HepG2 (cell line): Measurements from ENCODE around the gene ZNF653. TPM values are rescaled to one million over a fixed set of nuclear protein-coding genes. Genes with fewer than 3 reads are reported as not detected.

ENCODE experiments used
- BORCS8-MEF2B ChIP-seq: sonication (generic); formaldehyde crosslinking; IDR thresholded peaks from 2 replicates; pipeline ENCODE4 v1.8.0; 2022; ENCODE audit warnings: mild to moderate bottlenecking, missing genetic modification reagents
- CSRNP1 ChIP-seq: sonication (generic); formaldehyde crosslinking; IDR thresholded peaks from 2 replicates; pipeline ENCODE4 v1.8.1; 2023; ENCODE audit warnings: mild to moderate bottlenecking, missing genetic modification reagents
- DR1 ChIP-seq: sonication (generic); formaldehyde crosslinking; IDR thresholded peaks from 2 replicates; pipeline ENCODE4 v1.8.0; 2021; ENCODE audit warnings: mild to moderate bottlenecking, missing genetic modification reagents, inconsistent platforms
- EED ChIP-seq: sonication (generic); formaldehyde crosslinking; IDR thresholded peaks from 2 replicates; pipeline ENCODE4 v1.5.0; 2020; ENCODE audit warnings: mild to moderate bottlenecking, missing genetic modification reagents
- HNRNPK ChIP-seq: fragments of 200-400 bp; formaldehyde crosslinking; IDR thresholded peaks from 2 replicates; pipeline ENCODE4 v1.6.1; 2018; ENCODE audit warnings: low read length, low read depth, moderate library complexity, mild to moderate bottlenecking; ENCODE audit not compliant: poor library complexity, severe bottlenecking
- KLF16 ChIP-seq, 2 experiments: sonication (generic) in 1 of 2; formaldehyde crosslinking in 1 of 2; IDR thresholded peaks; 2 replicates each; pipeline versions ENCODE4 v1.6.1 to v1.8.0; 2016 to 2023; ENCODE audit warnings: missing genetic modification reagents in 2 of 2, missing compliant biosample characterization in 1 of 2
- MAZ ChIP-seq, 2 experiments: sonication (generic) in 1 of 2; formaldehyde crosslinking in 1 of 2; IDR thresholded peaks; 2 replicates each; pipeline versions ENCODE4 v1.5.0 to v1.6.1; 2012 to 2020; ENCODE audit warnings: low read depth in 2 of 2, mild to moderate bottlenecking in 2 of 2, borderline replicate concordance in 1 of 2, improper control_type of control experiment in 1 of 2, low read length in 1 of 2, missing genetic modification reagents in 1 of 2, moderate library complexity in 1 of 2
- MIXL1 ChIP-seq: IDR thresholded peaks from 2 replicates; pipeline ENCODE4 v1.6.1; 2016
- NR2F6 ChIP-seq, 2 experiments: IDR thresholded peaks; 2 replicates each; pipeline ENCODE4 v1.6.1; 2016; ENCODE audit warnings: antibody characterized with exemption in 1 of 2, mild to moderate bottlenecking in 1 of 2
- RXRB ChIP-seq: IDR thresholded peaks from 2 replicates; pipeline ENCODE4 v1.6.1; 2016; ENCODE audit warnings: borderline replicate concordance, missing genetic modification reagents, missing compliant biosample characterization
- SETDB1 ChIP-seq: sonication (generic); formaldehyde crosslinking; IDR thresholded peaks from 2 replicates; pipeline ENCODE4 v1.5.1; 2020; ENCODE audit warnings: missing genetic modification reagents, mild to moderate bottlenecking, borderline replicate concordance
- SMC3 ChIP-seq: IDR thresholded peaks from 2 replicates; pipeline ENCODE4 v1.6.1; 2011; ENCODE audit warnings: low read length, improper control_type of control experiment
- SMYD3 ChIP-seq: sonication (generic); formaldehyde crosslinking; IDR thresholded peaks from 2 replicates; pipeline ENCODE4 v1.8.1; 2023; ENCODE audit warnings: mild to moderate bottlenecking, missing genetic modification reagents
- TFE3 ChIP-seq: IDR thresholded peaks from 2 replicates; pipeline ENCODE4 v1.6.1; 2016
- ZEB1 ChIP-seq: IDR thresholded peaks from 2 replicates; pipeline ENCODE4 v1.6.1; 2012; ENCODE audit warnings: mild to moderate bottlenecking, low read depth, inconsistent platforms; ENCODE audit not compliant: insufficient replicate concordance
- ZFP41 ChIP-seq: sonication (generic); formaldehyde crosslinking; IDR thresholded peaks from 2 replicates; pipeline ENCODE4 v1.4.0; 2020; ENCODE audit warnings: mild to moderate bottlenecking, missing genetic modification reagents, borderline replicate concordance
- ZHX1 ChIP-seq: sonication (generic); formaldehyde crosslinking; IDR thresholded peaks from 2 replicates; pipeline ENCODE4 v1.8.1; 2022; ENCODE audit warnings: low read depth, mild to moderate bottlenecking, missing genetic modification reagents
- ZNF256 ChIP-seq: sonication (generic); formaldehyde crosslinking; conservative IDR thresholded peaks from 2 replicates; pipeline ENCODE4 v1.4.0; 2020; ENCODE audit warnings: missing genetic modification reagents
- ZNF343 ChIP-seq: sonication (generic); formaldehyde crosslinking; IDR thresholded peaks from 2 replicates; pipeline ENCODE4 v1.4.0; 2020; ENCODE audit warnings: mild to moderate bottlenecking, missing genetic modification reagents
- ZNF414 ChIP-seq: sonication (generic); formaldehyde crosslinking; IDR thresholded peaks from 2 replicates; pipeline ENCODE4 v1.5.0; 2020; ENCODE audit warnings: missing genetic modification reagents
- ZNF550 ChIP-seq: sonication (generic); formaldehyde crosslinking; IDR thresholded peaks from 2 replicates; pipeline ENCODE4 v1.4.0; 2020; ENCODE audit warnings: mild to moderate bottlenecking, missing genetic modification reagents, borderline replicate concordance
- ZNF768 ChIP-seq: sonication (generic); formaldehyde crosslinking; IDR thresholded peaks from 2 replicates; pipeline ENCODE4 v1.4.0; 2020; ENCODE audit warnings: missing genetic modification reagents
- polyA plus RNA-seq, 8 experiments: library from polyadenylated mRNA; depleted of rRNA in 3 of 8; stranded (reverse) in 7 of 8; unstranded in 1 of 8; fragments of >200 nt; fragmentation: Illumina TruSeq in 4 of 8; extraction: Trizol in 4 of 8; gene quantifications; 2 replicates each; pipeline versions ENCODE4 v1.2.1 to v1.2.3, GENCODE V29; 2011 to 2016; ENCODE audit warnings: low read depth in 4 of 8, missing spikeins in 1 of 8, mixed read lengths in 1 of 8; ENCODE audit not compliant: insufficient read depth in 1 of 8
- total RNA-seq, 5 experiments: library from RNA; depleted of rRNA; stranded (reverse); fragments of >200 nt; fragmentation: Illumina TruSeq; extraction: Trizol; gene quantifications; 2 replicates each; pipeline ENCODE4 v1.2.3, GENCODE V29; 2016; ENCODE audit warnings: low read depth in 1 of 5

Gene ZNF653
- total and polyA plus RNA-seq, 2 of the 13 experiments (the other 11 are each of a cell fraction or from before 2014, with no cell fraction given) = 4.7 to 7.1 TPM

- no peak for TF ChIP-seq ZEB1
- no peak; the same call in 1 of the 2 replicates for TF ChIP-seq SMC3
- TF ChIP-seq ZNF343 (CRISPR knock-in tag) = peak; percentile 43; the same call in 1 of the 2 replicates
- TF ChIP-seq KLF16 (CRISPR knock-in tag; IDR thresholded peaks at IDR 0.05) = peak; percentile 74 to 87; a peak in 2 of 4 replicates
- TF ChIP-seq SETDB1 (CRISPR knock-in tag) = no peak
- no peak for TF ChIP-seq NR2F6 (IDR thresholded peaks at IDR 0.05)
- peak; percentile 43; the same call in 1 of the 2 replicates for TF ChIP-seq NR2F6 (CRISPR knock-in tag; IDR thresholded peaks at IDR 0.05)
- TF ChIP-seq EED (CRISPR knock-in tag) = no peak
- peak; percentile 51 for TF ChIP-seq HNRNPK
- TF ChIP-seq ZHX1 = peak; percentile 81; the same call in 1 of the 2 replicates
- TF ChIP-seq MAZ (IDR thresholded peaks at IDR 0.05; ENCODE audit: borderline replicate concordance, low read depth, low read length) = 0 out of 2 replicates have a peak, but pooled peaks have one; percentile 26
- peak; percentile 90; the same call in 1 of the 2 replicates for TF ChIP-seq MAZ (CRISPR knock-in tag; IDR thresholded peaks at IDR 0.05; ENCODE audit: low read depth)
- peak; percentile 96 for TF ChIP-seq BORCS8-MEF2B (CRISPR knock-in tag)
- TF ChIP-seq SMYD3 (CRISPR knock-in tag) = peak; percentile 46; the same call in 1 of the 2 replicates
- TF ChIP-seq DR1 = peak; percentile 37; the same call in 1 of the 2 replicates
- TF ChIP-seq RXRB = peak; percentile 64; the same call in 1 of the 2 replicates
- peak; percentile 93 for TF ChIP-seq TFE3 (CRISPR knock-in tag)
- TF ChIP-seq ZNF768 (CRISPR knock-in tag) = peak; percentile 77
- TF ChIP-seq ZNF550 (CRISPR knock-in tag) = 0 out of 2 replicates have a peak, but pooled peaks have one; percentile 19
- peak; percentile 78; the same call in 1 of the 2 replicates for TF ChIP-seq ZFP41
- TF ChIP-seq ZNF414 (CRISPR knock-in tag) = 0 out of 2 replicates have a peak, but pooled peaks have one; percentile 24
- peak; percentile 95 for TF ChIP-seq CSRNP1
- peak; percentile 91 for TF ChIP-seq ZNF256 (CRISPR knock-in tag)
- TF ChIP-seq MIXL1 = no peak
Measured at GRCh38 chr19:11482384-11483050, 23.1 kb downstream of the ZNF653 start (continued).
